ENCODE measurements around the gene SORCS2. TPM values are rescaled to one million over a fixed set of nuclear protein-coding genes. Genes with fewer than 3 reads are reported as not detected.

SORCS2 gene
- total and polyA plus RNA-seq, 2 of the 4 experiments (the other 2 are of a cell fraction): 0.36 to 0.62 TPM

GRCh38 chr4:7165874-7166201 lies 26.5 kb upstream of the SORCS2 start:
- intact Hi-C loops (cut with micrococcal nuclease): no loop called here
- H3K79me1 ChIP-seq (ENCODE audit: low read depth in 1 of 2, low read length in 2 of 2): no peaks in the 10 kb centered on the region
- no peak overlapping the region for H3K4me3 ChIP-seq (ENCODE audit: insufficient read depth, low read depth, low read length)
- H4K91ac ChIP-seq (ENCODE audit: insufficient read depth, low read depth, low read length): no peak overlapping the region
- H3K14ac ChIP-seq (replicated peaks; ENCODE audit: low read depth, low read length): no peak overlapping the region
- H3K4me1 ChIP-seq (ENCODE audit: control insufficient read depth, insufficient read depth, low read length): no peaks in the 10 kb centered on the region
- no peak overlapping the region for H2BK20ac ChIP-seq (ENCODE audit: low read depth, low read length)
- no peak overlapping the region for H3K27ac ChIP-seq (ENCODE audit: insufficient read depth, low read length)
- H3K56ac ChIP-seq (ENCODE audit: extremely low read depth, insufficient read depth, low read length): no peak overlapping the region
- no peaks in the 10 kb centered on the region for H3K9me3 ChIP-seq (ENCODE audit: control insufficient read depth, insufficient read depth, low read length)
- H2AK9ac ChIP-seq (replicated peaks; ENCODE audit: low read depth, low read length, poor library complexity): no peak overlapping the region
- no TSS peak for BruUV-seq (replicated peaks)
- H2BK15ac ChIP-seq (ENCODE audit: low read depth, low read length): no peak overlapping the region
- H4K20me1 ChIP-seq (ENCODE audit: insufficient read depth, low read length): no peaks in the 10 kb centered on the region
- no peak overlapping the region for H2AK5ac ChIP-seq (ENCODE audit: low read depth, low read length)
- dilution Hi-C loops (cut with HindIII; ENCODE audit: low sequenced_read_pairs, unreplicated experiment): no loop called here
- 46% methylated on average over 2 of the region's 9 CpGs; no CpG with 5 or more reads in 1 of the 2 experiments for WGBS, 2 experiments (ENCODE audit: extremely low coverage in 2 of 2, insufficient read length in 1 of 2)
- H3K27me3 ChIP-seq (ENCODE audit: control insufficient read depth, insufficient read depth, low read length): peaks cover 48% of the 10 kb centered on the region
- no peak overlapping the region for H4K5ac ChIP-seq (ENCODE audit: low read depth, low read length)
- peak overlapping the region; percentile 14 for H2AFZ ChIP-seq (replicated peaks; ENCODE audit: low read length, poor library complexity)
- H3K9me1 ChIP-seq (ENCODE audit: insufficient read depth, low read length): no peaks in the 10 kb centered on the region
- H3K23ac ChIP-seq (ENCODE audit: low read depth, low read length): no peak overlapping the region
- CTCF ChIA-PET: no interaction called here
- POLR2A ChIA-PET (ENCODE audit: unreplicated experiment): no interaction called here
- H3K36me3 ChIP-seq (ENCODE audit: control insufficient read depth, insufficient read depth, low read length): no peaks in the 10 kb centered on the region
- no peak for TF ChIP-seq SMC3 (IDR thresholded peaks at IDR 0.05; ENCODE audit: low read depth, low read length)
- TF ChIP-seq RFX5 (IDR thresholded peaks at IDR 0.05; ENCODE audit: low read depth, low read length): no peak
- TF ChIP-seq NFE2L2 (IDR thresholded peaks at IDR 0.05; ENCODE audit: low read depth, low read length): no peak
- TF ChIP-seq RAD21 (IDR thresholded peaks at IDR 0.05; ENCODE audit: low read length): no peak
- TF ChIP-seq CHD1 (IDR thresholded peaks at IDR 0.05; ENCODE audit: low read depth, low read length): no peak
- TF ChIP-seq USF2 (IDR thresholded peaks at IDR 0.05; ENCODE audit: low read depth, low read length): no peak
- no peak for TF ChIP-seq CTCF (conservative IDR thresholded peaks at IDR 0.05; ENCODE audit: low read depth, low read length)
- TF ChIP-seq MAZ (IDR thresholded peaks at IDR 0.05; ENCODE audit: borderline replicate concordance, low read depth, low read length): no peak
- no peak for TF ChIP-seq CEBPB (IDR thresholded peaks at IDR 0.05; ENCODE audit: low read depth, low read length)
- TF ChIP-seq RCOR1 (IDR thresholded peaks at IDR 0.05; ENCODE audit: insufficient replicate concordance, low read length): no peak
- no peak for TF ChIP-seq FOS (IDR thresholded peaks at IDR 0.05; ENCODE audit: low read depth, low read length)
- no peak for TF ChIP-seq MXI1 (IDR thresholded peaks at IDR 0.05; ENCODE audit: borderline replicate concordance, low read depth, low read length)
- TF ChIP-seq ELK1 (IDR thresholded peaks at IDR 0.05; ENCODE audit: borderline replicate concordance, low read depth, low read length): no peak
- no peak for TF ChIP-seq MAFK (IDR thresholded peaks at IDR 0.05; ENCODE audit: low read depth, low read length)
- no peak overlapping the region for H3K4me2 ChIP-seq (ENCODE audit: low read depth, low read length)
- in situ Hi-C loops (cut with MboI; ENCODE audit: low sequenced_read_pairs): no loop called here
- no peak overlapping the region for H2BK120ac ChIP-seq (ENCODE audit: low read depth, low read length)
- DNase-seq (no peak), ATAC-seq (ENCODE audit: low read depth) (no peak)
- H3K9ac ChIP-seq (ENCODE audit: low read depth, low read length): no peak overlapping the region
- no peak overlapping the region for H2BK5ac ChIP-seq (ENCODE audit: low read depth, low read length, poor library complexity, severe bottlenecking)
- no peak overlapping the region for H3K18ac ChIP-seq (ENCODE audit: low read depth, low read length)
- no peak overlapping the region for H3K4ac ChIP-seq (ENCODE audit: low read depth, low read length)
- no peak overlapping the region for H4K8ac ChIP-seq (ENCODE audit: low read depth in 2 of 2, low read length in 2 of 2)
